ENCODE results near the gene FNDC10. TPM values are rescaled to one million over a fixed set of nuclear protein-coding genes. Genes with fewer than 3 reads are reported as not detected.
"Not testable (repeated sequence)": the region's sequence is repeated elsewhere in the genome, so short reads cannot be mapped to it uniquely, and the experiment has no call there.

Gene FNDC10
- total and polyA plus RNA-seq, 12 donors: 2.0 to 73.6 (median 36.7) TPM

GRCh38 chr1:1596493-1597274 lies 3.3 kb downstream of the FNDC10 start:
- no peaks in the 10 kb centered on the region for H3K36me3 ChIP-seq (replicated peaks in 1 of 2)
- intact Hi-C loops (cut with DNase I): no loop called here
- peak in 2 of 7 donors; percentile 31 to 34 for DNase-seq
- TF ChIP-seq POLR2A (IDR thresholded peaks at IDR 0.05) (no peak), CTCF (IDR thresholded peaks at IDR 0.05) (no peak)
- peak overlapping the region in 1 of 5 donors; percentile 85 for H3K27ac ChIP-seq
- no peaks in the 10 kb centered on the region for H3K27me3 ChIP-seq
- H3K4me3 ChIP-seq: peak overlapping the region in 1 of 4 donors; percentile 51
- 30 to 69% (median 34%) methylated on average over 4 to 12 of the region's 12 CpGs for WGBS, 4 donors
- no peaks in the 10 kb centered on the region for H3K9me3 ChIP-seq (replicated peaks in 1 of 3)
- H3K4me1 ChIP-seq (replicated peaks in 1 of 2): peaks cover 26 to 37% of the 10 kb centered on the region in 2 donors

GRCh38 chr1:1595341-1595740 lies 4.6 kb downstream of the FNDC10 start:
- WGBS, 4 donors: 77 to 90% (median 84%) methylated on average over 2 of the region's 2 CpGs
- H3K36me3 ChIP-seq (replicated peaks in 1 of 2); intact Hi-C loops (cut with DNase I); H3K9me3 ChIP-seq (replicated peaks in 1 of 3); DNase-seq; H3K27me3 ChIP-seq; H3K4me3 ChIP-seq; H3K27ac ChIP-seq: not testable (repeated sequence)
- H3K4me1 ChIP-seq (replicated peaks in 1 of 2): peaks cover 26 to 28% of the 10 kb centered on the region in 2 donors

GRCh38 chr1:1594602-1595260 lies 5.2 kb downstream of the FNDC10 start:
- H3K27ac ChIP-seq: no peak overlapping the region
- H3K36me3 ChIP-seq (replicated peaks in 1 of 2): no peaks in the 10 kb centered on the region
- intact Hi-C loops (cut with DNase I): no loop called here
- no peaks in the 10 kb centered on the region for H3K9me3 ChIP-seq (replicated peaks in 1 of 3)
- no peaks in the 10 kb centered on the region for H3K27me3 ChIP-seq
- TF ChIP-seq CTCF (IDR thresholded peaks at IDR 0.05): no peak
- TF ChIP-seq POLR2A (IDR thresholded peaks at IDR 0.05): no peak
- no peak overlapping the region for H3K4me3 ChIP-seq
- 68 to 82% (median 76%) methylated on average over 5 to 10 of the region's 10 CpGs for WGBS, 4 donors
- DNase-seq: no peak
- H3K4me1 ChIP-seq (replicated peaks in 1 of 2): peaks cover 26% of the 10 kb centered on the region in 2 donors

- TF ChIP-seq CTCF (IDR thresholded peaks at IDR 0.05): no peak
- no peak for TF ChIP-seq POLR2A (IDR thresholded peaks at IDR 0.05)
- Histone ChIP-seq H3K36me3 (replicated peaks in 1 of 2) (no peaks in the 10 kb centered on the region), H3K27me3 (no peaks in the 10 kb centered on the region), H3K4me1 (replicated peaks in 1 of 2) (peaks cover 21% of the 10 kb centered on the region in 2 donors), H3K27ac (no peak overlapping the region), H3K9me3 (replicated peaks in 1 of 3) (no peaks in the 10 kb centered on the region), H3K4me3 (no peak overlapping the region)
- WGBS, 4 donors: 86 to 87% (median 87%) methylated on average over 4 to 24 of the region's 24 CpGs
- intact Hi-C loops (cut with DNase I): no loop called here
- DNase-seq: no peak
Measured at GRCh38 chr1:1593834-1594601, 5.9 kb downstream of the FNDC10 start.

All from adrenal gland (tissue), 12 donors.